GM10266 (cell line): ENCODE data around the gene KMT2E.

Source experiments
- DNase-seq: peaks from one replicate; pipeline ENCODE4 v3.0.0; 2012; ENCODE audit errors: extremely low spot score
- CTCF ChIP-seq: IDR thresholded peaks from 2 replicates; pipeline ENCODE4 v1.5.1; 2012; ENCODE audit warnings: mild to moderate bottlenecking, low read depth; ENCODE audit not compliant: control insufficient read depth, insufficient read depth; ENCODE audit errors: missing control alignments

Gene KMT2E

GRCh38 chr7:105013816-105014692 is at the start of gene KMT2E:
Gene KMT2E, plus strand, starts transcription at chr7:105014205. Its CDS starts 26,748 bp downstream, at chr7:105040953.
- TF ChIP-seq CTCF, result no peak
- peak; percentile 80 for DNase-seq

GRCh38 chr7:104964626-104965236 is 49.3 kb upstream of the KMT2E start:
- no peak for TF ChIP-seq CTCF
- DNase-seq, result no peak

- DNase-seq, result no peak
- no peak for TF ChIP-seq CTCF
Observed at GRCh38 chr7:104966022-104966421, 48.0 kb upstream of the KMT2E start.

- DNase-seq, result no peak
- no peak for TF ChIP-seq CTCF
Observed at GRCh38 chr7:104967088-104967487, 46.9 kb upstream of the KMT2E start.

GRCh38 chr7:104967595-104967994 is 46.4 kb upstream of the KMT2E start:
- no peak for DNase-seq
- no peak for TF ChIP-seq CTCF

GRCh38 chr7:104968648-104969047 is 45.4 kb upstream of the KMT2E start:
- no peak for DNase-seq
- TF ChIP-seq CTCF, result no peak

GRCh38 chr7:104969183-104969582 is 44.8 kb upstream of the KMT2E start:
- no peak for TF ChIP-seq CTCF
- DNase-seq, result no peak
